ENCODE results near the gene PCDH10.
A peak's percentile ranks its signal among the peaks of the same experiment; 100 is the strongest.

PCDH10 gene

GRCh38 chr4:133131829-133132460 is 17.1 kb upstream of the PCDH10 start:
- Histone ChIP-seq H3K4me1 (ENCODE audit: low read depth, poor library complexity, severe bottlenecking) (peaks cover 3% of the 10 kb centered on the region), H4K20me1 (ENCODE audit: insufficient read depth) (no peaks in the 10 kb centered on the region), H3K9ac (no peak overlapping the region), H3K79me2 (ENCODE audit: insufficient read depth, low read depth) (no peaks in the 10 kb centered on the region), H3K4me3 (IDR thresholded peaks at IDR 0.05; ENCODE audit: insufficient read depth, low read depth, low read length) (no peak overlapping the region), H2AFZ (ENCODE audit: low read depth) (no peak overlapping the region), H3K27me3 (ENCODE audit: insufficient read depth, low read depth) (no peaks in the 10 kb centered on the region), H3K4me2 (no peak overlapping the region), H3K27ac (no peak overlapping the region), H3K36me3 (ENCODE audit: insufficient read depth) (no peaks in the 10 kb centered on the region)
- no peak for TF ChIP-seq CTCF (conservative IDR thresholded peaks at IDR 0.05; ENCODE audit: low read depth, low read length)

DNA sequence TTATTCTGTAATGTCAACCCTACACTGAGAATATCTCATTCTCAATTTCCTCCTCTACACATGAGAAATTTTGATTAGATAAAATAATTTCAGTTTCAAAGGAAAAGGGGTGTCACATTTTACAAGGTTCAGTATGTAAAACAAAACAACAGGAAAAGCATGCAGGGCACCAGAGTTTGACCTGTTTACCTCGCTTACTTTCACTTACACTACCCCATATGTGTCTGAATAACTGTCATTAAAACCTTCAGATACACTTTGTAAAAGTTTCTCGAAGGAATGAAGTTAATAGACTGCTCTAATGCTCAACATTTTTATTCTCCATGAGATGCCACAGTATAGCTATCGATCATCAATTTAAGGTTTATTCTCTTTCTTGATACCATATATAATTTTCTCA is 12.3 kb upstream of the PCDH10 start:
- TF ChIP-seq CTCF (conservative IDR thresholded peaks at IDR 0.05; ENCODE audit: low read depth, low read length): no peak
- Histone ChIP-seq H2AFZ (ENCODE audit: low read depth) (no peak overlapping the region), H3K4me1 (ENCODE audit: low read depth, poor library complexity, severe bottlenecking) (peaks cover 9% of the 10 kb centered on the region), H3K36me3 (ENCODE audit: insufficient read depth) (no peaks in the 10 kb centered on the region), H4K20me1 (ENCODE audit: insufficient read depth) (no peaks in the 10 kb centered on the region), H3K9ac (no peak overlapping the region), H3K4me2 (no peak overlapping the region), H3K4me3 (IDR thresholded peaks at IDR 0.05; ENCODE audit: insufficient read depth, low read depth, low read length) (no peak overlapping the region), H3K27me3 (ENCODE audit: insufficient read depth, low read depth) (no peaks in the 10 kb centered on the region), H3K79me2 (ENCODE audit: insufficient read depth, low read depth) (no peaks in the 10 kb centered on the region), H3K27ac (no peak overlapping the region)

DNA sequence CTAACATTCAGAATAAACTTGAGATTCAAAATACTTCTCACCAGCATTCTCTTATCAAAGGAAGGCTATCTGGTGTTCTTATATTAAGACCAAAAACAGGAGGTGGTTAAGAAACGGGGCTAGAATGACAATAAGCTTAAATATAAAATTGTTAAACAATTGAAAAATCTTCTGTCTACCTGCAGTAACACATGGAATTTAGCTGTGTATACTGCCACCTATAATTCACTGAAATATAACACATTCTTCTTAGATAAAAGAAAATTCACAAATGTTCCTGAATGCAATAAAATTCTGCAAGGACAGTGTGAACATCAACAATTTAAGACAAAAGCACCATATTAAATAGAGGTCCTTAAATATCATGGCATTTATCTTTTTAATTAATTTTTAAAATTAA is 11.5 kb upstream of the PCDH10 start:
- H3K9ac ChIP-seq: no peak overlapping the region
- no peak overlapping the region for H3K4me2 ChIP-seq
- H3K4me1 ChIP-seq (ENCODE audit: low read depth, poor library complexity, severe bottlenecking): peaks cover 12% of the 10 kb centered on the region
- H3K79me2 ChIP-seq (ENCODE audit: insufficient read depth, low read depth): no peaks in the 10 kb centered on the region
- no peaks in the 10 kb centered on the region for H3K27me3 ChIP-seq (ENCODE audit: insufficient read depth, low read depth)
- no peaks in the 10 kb centered on the region for H4K20me1 ChIP-seq (ENCODE audit: insufficient read depth)
- no peaks in the 10 kb centered on the region for H3K36me3 ChIP-seq (ENCODE audit: insufficient read depth)
- TF ChIP-seq CTCF (conservative IDR thresholded peaks at IDR 0.05; ENCODE audit: low read depth, low read length): 0 out of 2 replicates have a peak, but pooled peaks have one; percentile 19
- no peak overlapping the region for H2AFZ ChIP-seq (ENCODE audit: low read depth)
- no peak overlapping the region for H3K27ac ChIP-seq
- no peak overlapping the region for H3K4me3 ChIP-seq (IDR thresholded peaks at IDR 0.05; ENCODE audit: insufficient read depth, low read depth, low read length)

DNA sequence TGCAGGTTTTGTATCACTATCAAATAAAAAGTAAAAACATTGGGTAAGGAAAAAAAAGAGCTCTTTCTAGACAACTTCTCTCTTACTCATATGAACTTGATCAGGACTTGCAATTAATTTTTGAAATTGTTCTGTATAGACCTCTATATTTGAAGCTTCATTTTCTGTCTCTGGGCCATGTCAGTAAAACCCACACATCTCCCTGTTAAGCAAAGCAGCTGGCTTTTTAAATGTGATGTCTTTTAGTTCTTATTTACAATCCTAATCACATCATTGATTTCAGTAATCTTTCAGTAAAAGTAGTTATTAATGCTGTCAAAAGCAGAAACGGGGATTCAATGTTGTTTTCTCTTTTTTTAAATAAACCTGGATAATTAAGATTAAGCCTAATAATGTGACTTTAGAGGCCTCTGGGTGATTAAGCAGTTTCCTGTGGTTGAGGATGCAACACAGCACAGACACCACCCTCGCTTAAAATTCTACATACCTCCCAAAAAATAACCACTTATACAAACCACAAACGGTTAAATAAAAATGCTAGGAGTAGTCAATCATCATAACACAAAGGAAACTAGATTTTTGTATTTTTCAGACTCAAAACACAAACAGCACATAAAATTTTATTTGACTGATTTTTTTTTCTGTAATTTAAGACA is 5.2 kb upstream of the PCDH10 start:
- Histone ChIP-seq H3K27ac (peak overlapping the region; percentile 57), H2AFZ (ENCODE audit: low read depth) (peak overlapping the region; percentile 66; the same call in 1 of the 2 replicates), H3K4me1 (ENCODE audit: low read depth, poor library complexity, severe bottlenecking) (peaks cover 46% of the 10 kb centered on the region), H3K9ac (peak overlapping the region; percentile 25; the same call in 1 of the 2 replicates), H3K79me2 (ENCODE audit: insufficient read depth, low read depth) (no peaks in the 10 kb centered on the region), H3K27me3 (ENCODE audit: insufficient read depth, low read depth) (no peaks in the 10 kb centered on the region), H3K4me2 (peak overlapping the region; percentile 59), H3K36me3 (ENCODE audit: insufficient read depth) (no peaks in the 10 kb centered on the region), H3K4me3 (IDR thresholded peaks at IDR 0.05; ENCODE audit: insufficient read depth, low read depth, low read length) (no peak overlapping the region), H4K20me1 (ENCODE audit: insufficient read depth) (no peaks in the 10 kb centered on the region)
- no peak for TF ChIP-seq CTCF (conservative IDR thresholded peaks at IDR 0.05; ENCODE audit: low read depth, low read length)
